Fibroblast of skin of back (primary cell): Measurements from ENCODE around the gene CALR. TPM values are rescaled to one million over a fixed set of nuclear protein-coding genes. Genes with fewer than 3 reads are reported as not detected.
"Not testable (repeated sequence)": the region's sequence is repeated elsewhere in the genome, so short reads cannot be mapped to it uniquely, and the experiment has no call there.

ENCODE experiments used
- DNase-seq: peaks from one replicate; pipeline ENCODE4 v3.0.0-alpha.2; 2013
- polyA plus RNA-seq, 2 experiments: library from polyadenylated mRNA; unstranded; fragments of 120-200 nt; gene quantifications; one replicate each; pipeline ENCODE4 v1.2.1, GENCODE V29; 2013; ENCODE audit not compliant: insufficient read length in 2 of 2

Gene CALR
- 1,681 TPM for polyA plus RNA-seq (2013, experiment 1 of 2; ENCODE audit: insufficient read length)
- polyA plus RNA-seq (2013, experiment 2 of 2; ENCODE audit: insufficient read length): 1,474 TPM

DNA sequence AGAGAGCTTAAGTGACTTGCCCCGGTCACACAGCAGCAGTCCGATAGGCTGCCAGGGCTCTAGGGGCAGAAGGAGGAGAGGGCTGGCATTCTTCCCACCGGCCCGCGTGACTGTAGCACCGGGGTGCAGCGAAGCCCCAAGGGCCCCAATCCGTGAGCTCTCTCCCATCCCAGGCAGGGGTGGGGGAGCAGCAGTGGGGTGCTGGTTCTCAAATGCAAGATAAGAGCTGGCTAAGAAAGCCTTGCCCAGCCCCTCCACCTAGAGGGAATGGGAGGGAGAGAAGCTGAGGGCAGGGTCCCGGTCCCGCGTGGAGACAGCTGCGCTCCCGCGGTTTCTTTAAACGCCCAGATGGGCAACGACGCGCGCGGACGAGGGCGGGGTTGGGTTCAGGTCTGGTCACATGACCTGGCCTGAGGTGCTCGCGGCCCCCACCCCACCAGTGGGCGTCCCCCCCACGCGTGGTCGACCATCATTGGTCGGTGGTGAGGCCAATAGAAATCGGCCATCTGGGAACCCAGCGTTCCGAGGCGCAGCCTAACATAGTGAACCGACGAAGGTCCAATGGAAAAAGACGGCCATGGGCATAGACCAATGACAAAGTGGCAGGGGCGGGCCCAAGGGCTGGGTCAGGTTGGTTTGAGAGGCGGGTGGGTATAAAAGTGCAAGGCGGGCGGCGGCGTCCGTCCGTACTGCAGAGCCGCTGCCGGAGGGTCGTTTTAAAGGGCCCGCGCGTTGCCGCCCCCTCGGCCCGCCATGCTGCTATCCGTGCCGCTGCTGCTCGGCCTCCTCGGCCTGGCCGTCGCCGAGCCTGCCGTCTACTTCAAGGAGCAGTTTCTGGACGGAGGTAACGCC, at the start of gene CALR:
TSS of gene CALR (plus strand) at position 683 of the 852 bp plus-strand sequence. CDS start at position 754, 71 bp downstream.
- DNase-seq: peak; percentile 99

DNA sequence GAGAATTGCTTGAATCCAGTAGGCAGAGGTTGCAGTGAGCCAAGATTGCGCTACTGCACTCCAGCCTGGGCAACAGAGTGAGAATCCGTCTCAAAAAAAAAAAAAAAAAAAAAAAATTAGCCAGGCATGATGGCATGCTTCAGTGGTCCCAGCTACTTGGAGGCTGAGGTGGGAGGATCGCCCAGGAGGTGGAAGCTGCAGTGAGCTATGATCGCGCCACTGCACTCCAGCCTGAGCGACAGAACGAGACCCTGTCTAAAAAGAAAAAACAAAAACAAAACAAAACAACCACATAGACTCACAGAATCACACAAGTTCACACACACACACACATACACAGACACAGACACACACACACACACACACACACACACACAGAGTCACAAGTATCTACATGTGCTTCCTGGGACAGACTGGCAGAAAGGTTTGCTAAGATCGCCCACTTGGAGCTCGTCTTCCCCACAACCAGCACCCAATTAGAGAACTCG, 48.1 kb upstream of the CALR start:
- DNase-seq: not testable (repeated sequence)

DNA sequence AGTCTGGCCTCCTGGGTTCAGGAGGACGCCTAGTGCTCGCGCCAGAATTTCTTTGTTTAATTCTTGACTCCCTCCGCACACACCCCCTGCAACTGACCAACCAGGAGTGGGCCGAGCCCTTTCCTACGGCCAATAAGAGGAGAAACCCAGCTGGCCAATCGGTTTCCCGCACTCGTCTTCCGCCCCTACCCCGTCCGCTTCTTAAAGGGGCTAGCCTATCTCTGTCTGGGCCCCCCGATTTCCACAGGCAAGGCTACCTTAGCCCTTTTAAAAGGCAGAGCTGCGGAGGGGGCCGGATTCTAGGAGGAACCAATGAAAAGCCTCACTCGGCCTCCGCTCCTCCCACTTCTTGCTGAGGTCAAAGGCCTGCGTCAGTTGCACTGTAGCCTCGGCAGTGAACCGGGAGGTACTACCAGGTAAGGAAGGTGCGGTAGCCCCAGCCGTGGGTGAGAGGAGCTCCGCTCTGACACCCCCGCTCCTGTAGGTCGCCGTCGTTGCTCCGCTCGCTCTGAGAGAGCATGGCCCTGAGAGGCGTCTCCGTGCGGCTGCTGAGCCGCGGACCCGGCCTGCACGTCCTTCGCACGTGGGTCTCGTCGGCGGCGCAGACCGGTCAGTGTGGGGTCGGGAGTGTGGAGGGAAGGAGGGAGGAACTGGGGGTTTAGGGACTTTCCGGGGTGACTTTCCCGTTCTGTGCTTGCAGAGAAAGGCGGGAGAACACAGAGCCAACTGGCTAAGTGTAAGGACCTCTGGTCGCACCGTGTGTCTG, 47.4 kb upstream of the CALR start, which contains the start of gene GCDH:
TSS of gene GCDH (plus strand) at position 374 of the 766 bp plus-strand sequence. CDS start at position 519, 145 bp downstream.
- peak; percentile 99 for DNase-seq

DNA sequence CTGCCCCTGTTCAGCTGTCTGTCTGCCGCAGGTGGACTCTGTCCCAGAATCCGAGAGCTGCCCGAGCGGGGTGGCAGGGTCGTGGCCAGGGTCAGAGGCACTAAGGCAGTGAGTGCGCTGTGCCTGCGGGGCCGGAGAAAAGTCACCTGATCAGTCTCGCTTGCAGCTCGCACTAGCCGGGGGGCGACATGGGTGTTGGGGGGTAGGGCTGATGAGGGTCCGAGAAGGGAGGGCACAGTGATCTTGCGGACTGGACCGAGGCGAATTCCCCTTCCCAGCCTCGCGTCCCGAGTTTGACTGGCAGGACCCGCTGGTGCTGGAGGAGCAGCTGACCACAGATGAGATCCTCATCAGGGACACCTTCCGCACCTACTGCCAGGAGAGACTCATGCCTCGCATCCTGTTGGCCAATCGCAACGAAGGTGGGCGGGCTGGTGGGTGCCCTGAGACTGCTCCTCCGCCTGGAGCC, 46.8 kb upstream of the CALR start:
- DNase-seq: no peak

DNA sequence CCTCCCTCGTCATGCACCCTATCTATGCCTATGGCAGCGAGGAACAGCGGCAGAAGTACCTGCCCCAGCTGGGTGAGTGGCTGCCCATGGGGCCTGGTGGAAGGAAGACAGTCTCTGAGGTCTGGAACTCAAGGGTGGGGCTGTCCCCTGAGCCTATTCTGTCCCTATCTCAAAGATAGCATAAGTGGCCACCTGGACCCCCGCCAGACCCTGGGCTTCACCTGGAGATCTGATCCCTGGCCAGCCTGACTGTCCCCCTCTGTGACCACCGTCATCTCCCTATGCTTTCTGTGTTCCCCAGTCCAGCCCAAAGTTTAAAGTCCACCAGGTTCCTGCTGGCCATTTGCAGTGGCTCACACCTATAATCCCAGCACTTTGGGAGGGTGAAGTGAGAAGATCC, 44.8 kb upstream of the CALR start:
- DNase-seq: no peak

DNA sequence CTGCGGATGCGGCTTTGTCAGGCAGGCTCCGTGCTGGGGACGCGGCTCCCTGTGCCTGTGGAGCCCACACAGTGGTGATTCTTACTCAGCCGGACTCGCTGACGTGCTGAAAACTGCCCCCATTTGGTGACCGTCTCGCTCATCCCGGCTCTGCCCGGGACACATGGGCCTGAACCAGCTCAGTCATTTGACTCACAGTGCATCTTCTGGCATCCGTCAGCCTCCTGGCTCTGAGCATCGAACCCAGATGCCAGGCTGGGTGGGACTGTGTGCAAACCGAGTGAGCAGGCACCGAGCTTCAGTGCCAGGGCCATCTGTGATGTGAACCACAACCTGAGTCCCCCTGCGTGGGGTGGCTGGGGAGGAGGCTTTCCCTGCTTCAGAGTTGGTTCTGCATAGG, 41.9 kb upstream of the CALR start:
- DNase-seq: no peak

DNA sequence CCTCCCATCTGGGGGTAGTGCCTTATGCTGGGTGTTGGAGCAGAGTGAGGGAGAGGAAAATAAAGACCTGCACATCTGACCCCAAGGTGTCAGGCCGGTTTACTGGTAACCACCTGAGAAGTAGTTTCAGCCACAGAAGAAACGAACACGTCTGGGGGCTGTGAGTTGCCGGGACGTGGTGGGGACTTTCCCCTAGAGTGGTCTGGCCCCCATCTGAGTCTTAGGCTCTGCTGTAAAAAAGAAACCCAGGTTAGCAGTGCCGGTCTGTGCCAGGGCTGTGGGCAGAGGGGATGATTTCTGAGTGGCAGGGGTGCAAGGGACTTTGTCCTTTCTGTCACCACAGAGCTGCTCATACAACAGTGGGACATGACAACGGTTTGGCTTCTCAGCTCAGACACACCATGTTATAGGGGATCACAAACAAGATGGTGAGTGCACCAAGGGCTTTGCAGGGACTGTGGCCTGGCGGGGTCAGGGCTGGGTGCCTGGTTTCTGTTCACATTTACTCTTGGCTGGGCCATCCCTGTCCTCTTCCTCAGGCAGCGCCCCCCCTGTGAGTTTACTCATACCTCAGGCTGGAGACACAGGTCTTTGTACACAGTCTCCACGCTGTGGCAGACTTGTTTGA, 38.4 kb upstream of the CALR start:
- no peak for DNase-seq

DNA sequence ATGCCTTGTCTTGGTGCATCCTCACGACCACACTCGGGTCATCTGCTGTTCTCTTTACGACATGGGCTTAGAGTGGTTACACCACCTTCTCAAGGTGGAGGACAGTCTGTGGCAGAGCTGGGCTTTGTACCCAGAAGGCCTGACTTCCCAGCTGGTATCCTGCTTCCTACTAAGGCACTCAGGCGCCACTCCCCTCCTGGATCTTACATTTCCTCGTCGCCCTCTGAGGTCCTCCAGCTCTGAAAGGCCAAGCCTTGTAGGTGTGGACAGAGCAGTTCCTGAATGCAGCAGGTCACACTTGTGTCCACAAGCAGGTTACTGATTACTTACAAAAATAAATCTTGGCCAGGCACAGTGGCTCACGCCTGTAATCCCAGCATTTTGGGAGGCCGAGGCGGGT, 31.2 kb upstream of the CALR start:
- no peak for DNase-seq

DNA sequence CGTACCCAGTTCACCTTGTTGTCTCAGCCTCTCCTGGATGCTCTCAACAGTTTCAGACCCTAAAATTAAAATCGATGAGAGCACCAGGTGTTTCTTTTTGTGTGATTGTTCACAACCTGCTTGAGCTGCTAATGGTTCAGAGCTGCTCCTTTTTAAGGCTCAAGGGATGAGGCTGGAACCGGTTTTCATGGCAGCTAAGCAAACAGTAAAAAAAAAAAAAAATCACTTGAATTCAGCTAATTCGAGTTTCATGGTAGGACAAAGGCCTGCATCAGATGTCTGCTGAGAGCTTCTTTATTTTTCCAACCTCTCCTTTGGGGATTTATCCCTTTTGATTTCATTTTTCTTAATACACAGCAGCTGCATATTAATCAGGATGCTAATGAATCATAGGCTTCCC, 25.8 kb upstream of the CALR start:
- no peak for DNase-seq

DNA sequence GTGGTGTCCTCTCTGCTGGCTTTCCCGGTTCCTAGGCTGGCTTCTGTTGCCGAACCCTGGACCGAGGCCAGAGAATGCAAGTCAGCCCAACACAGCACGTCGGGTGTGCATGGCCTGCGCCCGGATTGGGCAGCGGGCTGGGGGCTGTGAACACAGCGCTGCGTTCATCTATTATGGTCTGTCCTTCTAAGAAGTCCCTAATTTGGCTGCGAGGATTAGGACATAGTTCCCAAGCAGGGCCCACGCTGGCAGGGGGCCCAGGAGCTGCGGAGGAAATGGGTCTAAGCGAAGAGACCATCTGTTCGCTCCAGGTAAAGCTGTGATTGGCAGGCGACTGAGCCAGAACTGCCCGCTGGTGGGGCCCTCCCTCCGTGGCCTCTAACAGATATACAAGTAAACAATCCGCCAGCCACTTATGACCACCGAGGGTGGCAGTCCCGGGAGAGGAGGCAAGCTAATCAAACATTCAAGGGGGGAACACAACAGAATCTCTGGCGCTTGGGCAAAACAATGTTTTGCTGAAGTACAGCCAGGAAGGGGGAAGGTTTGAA, 25.3 kb upstream of the CALR start:
- peak; percentile 44 for DNase-seq

DNA sequence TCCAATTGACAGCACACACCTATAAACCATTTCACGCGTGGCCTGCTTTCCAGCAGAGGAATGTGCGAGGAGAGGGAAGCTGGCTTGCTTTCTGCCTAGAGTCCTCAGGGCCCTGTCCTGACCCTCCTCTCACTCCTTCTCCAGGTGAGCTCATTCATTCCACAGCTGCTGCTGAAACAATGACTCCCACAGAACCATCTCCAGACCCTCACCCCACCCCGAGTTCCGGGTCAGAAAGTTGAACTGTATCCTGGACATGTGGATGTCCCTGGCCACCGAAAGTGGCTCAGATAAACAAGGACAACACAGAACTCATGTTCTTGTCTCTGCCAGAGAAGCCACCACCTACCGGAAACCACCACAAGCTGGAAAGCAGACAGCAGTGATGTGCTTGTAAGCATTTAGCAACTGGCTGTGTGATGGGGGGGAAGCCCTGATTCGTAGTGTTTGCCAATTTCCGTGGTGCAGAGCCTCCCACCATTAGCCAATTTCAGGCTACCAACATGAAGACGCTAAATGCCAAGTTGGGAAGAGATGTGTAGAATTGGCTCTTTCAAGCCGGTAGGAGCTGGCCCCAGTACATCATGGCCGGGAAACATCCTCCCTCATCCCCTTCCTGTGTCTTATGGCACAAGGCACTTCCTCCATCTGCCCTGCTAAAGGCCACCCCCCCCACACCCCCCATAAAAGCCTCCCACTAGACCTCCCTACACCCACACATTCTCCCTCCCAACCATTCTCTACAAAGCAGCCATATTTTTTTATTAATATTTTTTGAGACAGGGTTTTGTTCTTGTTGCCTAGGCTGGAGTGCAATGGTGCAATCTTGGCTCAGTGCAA, 24.3 kb upstream of the CALR start:
- peak; percentile 12 for DNase-seq

DNA sequence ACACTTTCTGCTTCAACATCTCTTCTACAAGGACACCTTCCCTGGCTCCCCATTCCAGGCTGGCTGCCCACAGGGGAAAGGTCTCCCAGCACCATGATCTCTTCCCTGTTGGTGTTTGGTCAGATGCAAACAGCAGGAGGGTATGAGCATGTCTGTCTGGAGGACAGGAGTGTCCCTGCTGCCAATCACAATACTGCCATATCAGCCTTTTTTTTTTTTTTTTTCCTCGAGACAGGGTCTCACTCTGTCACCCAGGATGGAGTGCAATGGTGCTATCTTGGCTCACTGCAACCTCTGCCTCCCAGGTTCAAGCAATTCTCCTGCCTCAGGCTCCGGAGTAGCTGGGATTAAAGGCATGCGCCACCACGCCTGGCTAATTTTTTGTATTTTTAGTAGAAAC, 22.5 kb upstream of the CALR start:
- not testable (repeated sequence) for DNase-seq

DNA sequence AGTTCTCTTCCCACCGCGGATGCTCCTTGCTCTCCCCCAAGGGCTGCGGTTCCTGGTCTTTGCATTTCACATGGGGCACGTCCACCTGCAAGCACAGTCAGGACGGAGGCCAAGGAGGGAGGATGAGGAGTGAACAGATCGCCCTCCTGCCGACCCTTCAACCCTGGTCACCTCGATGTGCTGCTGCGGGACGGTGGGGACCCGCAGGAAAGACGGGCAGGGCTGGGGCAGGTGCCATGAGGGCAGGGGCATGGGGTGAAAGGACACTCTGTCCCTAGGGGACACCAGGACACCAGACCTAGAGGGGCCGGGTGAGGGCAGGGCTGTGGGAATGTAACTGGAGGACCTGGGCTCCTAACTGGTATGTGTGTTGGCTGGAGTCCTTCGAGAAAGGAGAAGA, 20.2 kb upstream of the CALR start:
- no peak for DNase-seq

DNA sequence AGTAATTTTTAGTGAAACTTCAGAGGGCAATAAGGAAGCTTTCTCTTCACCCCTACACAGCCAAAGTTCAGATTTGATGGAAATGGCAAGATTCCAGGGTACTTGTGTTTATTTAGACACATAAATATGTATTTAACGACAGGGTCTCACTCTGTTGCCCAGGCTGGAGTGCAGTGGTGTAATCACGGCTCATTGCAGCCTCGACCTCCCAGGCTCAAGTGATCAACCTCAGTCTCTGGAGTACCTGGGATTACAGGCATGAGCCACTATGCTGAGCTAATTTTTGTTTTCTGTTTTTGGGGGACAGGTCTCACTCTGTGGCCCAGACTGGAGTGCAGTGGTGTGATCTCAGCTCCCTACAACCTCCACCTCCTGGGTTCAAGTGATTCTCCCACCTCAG, 17.4 kb upstream of the CALR start:
- DNase-seq: no peak

DNA sequence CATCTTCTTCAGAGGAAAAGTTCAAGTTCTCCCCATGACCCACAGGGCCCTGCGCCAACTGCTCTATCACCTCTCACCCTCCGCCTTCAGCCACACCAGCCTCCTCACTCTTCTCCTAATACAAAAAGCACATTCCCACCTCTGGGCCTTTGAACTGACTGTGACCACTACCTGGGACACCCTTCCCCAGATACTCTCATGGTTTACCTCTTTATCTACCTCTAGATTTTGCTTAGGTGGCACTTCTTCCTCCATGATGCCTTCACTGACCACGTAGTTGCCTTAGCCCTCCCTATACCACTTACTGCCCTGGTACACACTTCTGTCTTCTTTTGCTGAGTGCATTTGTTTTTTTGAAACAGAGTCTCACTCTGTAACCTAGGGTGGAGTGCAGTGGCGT, 15.4 kb upstream of the CALR start:
- no peak for DNase-seq

DNA sequence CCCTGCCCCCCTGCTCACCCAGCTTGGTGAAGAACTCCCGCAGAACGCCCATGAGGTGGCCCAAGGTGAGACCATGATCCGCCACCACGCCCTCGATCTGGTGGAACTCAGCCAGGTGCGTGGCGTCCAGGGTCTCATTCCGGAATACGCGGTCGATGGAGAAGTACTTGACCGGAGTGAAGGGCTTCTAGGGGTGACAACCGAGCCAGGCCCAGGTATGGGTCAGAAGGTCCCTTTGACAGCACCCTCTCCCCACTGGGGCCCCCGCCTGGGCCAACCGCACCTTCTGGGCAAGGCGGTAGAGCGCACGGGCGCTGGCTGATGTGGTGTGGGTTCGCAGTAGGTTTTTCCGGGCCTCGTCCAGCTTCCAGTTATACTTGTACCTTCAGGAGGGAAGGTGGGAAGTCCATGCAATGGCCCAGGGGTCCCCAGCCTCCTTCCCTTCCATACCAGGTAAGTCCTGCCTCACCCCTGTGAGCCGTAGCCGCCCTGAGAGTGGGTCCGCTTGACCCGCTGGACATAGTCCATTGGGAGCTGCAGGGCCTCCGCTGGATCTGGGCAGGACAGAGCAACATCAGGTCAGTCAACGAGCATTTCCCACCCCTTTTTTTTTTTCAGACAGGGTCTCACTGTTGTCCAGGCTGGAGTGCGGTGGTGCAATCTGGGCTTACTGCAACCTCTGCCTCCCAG, 13.6 kb upstream of the CALR start:
- DNase-seq: no peak

DNA sequence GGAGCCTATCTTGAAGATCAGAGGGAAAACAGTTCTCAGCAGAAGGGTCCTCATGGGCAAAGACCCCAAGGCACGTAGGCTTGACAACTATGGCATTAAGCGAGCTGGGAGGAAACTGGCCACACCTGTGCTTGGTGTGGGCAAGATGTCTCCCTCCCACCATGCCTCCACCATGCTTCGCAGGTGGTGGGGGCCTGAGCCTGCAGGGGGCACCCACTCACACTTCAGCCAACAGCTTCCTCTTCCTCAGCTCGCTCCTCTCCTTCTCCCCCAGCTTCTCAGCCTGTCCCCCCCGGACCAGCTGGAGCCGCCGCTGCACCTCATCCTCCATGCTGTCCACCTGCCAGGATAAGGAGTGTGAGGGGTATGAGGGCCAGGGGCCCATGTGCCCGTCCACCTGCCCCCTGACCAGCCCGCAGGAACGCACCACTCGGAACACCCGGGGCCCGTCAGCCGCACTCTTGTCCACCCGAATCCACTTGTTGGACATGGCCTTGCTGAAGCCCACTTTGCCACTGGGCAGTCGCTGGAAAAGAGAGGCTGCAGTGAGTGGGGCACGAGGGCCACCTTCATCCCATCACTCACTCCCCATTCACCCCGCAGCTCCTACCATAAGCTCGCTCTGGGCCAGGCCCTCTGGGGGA, 8.3 kb upstream of the CALR start:
- DNase-seq: no peak

DNA sequence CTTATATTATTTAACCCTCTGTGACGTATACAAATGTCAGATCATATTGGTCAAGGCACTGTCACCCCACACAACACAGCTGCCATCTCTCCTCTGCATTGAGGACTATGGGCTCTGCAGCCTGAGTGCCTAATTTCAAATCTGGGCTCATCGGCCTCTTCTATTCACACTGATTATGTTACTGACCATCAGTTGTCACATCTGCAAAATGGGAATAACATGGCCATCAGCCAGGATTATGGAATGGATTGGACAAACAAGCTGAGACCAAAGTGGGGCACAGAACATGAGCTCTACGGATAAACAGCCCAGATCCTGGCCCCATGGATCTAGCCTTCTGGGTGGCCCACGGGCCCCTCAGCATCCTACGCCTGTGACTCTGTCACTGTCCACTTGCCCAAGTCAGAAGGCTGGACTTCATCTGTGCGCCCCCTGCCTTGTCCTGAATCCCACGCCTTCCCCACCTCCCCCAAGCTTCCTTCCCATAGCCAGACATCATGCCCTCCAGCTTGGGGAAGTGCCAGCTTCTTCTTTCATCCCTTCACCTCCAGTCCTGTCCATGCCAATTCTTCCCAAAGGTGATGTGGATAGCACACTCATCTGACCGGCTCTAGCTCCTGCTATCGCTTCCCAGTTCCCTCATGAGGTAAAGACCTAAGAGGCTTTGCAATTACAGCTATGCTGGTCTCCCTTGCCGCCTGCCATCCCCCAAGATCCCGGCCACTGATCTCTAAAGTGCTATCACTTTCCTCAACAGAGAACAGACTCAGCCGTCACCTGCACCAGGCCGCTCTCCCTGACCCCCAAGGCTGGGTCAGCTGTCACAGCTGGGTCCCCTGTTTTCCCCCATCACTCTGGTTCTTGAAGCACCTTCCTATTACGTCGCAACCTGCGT, 5.8 kb upstream of the CALR start:
- DNase-seq: no peak
